GM19193 (cell line): ENCODE data around the gene NAA20.

Experiments used
- POLR2A ChIP-seq: IDR thresholded peaks from 4 replicates; pipeline ENCODE4 v1.6.1; 2011; ENCODE audit not compliant: insufficient read depth, insufficient read length; ENCODE audit errors: extremely low read depth

NAA20 gene

DNA sequence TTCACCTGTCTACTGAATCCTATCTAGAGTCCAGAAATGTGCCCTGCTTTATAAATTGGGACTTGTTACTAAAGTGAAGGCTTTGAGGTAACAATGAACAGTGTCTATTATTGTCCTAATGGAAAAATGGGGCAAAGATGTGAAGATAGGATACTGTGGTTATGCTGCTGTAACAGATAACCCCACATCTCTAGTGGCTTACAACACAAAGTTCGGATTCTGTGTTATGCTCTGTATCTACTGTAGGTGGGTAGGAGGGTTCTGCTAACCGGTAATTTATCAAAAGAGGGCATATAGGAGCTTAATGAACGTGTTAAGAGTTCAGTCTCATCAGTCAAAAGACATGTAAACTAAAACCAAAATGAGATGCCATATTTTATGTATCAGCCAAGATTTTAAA lies 6.2 kb downstream of the NAA20 start:
- no peak for TF ChIP-seq POLR2A

DNA sequence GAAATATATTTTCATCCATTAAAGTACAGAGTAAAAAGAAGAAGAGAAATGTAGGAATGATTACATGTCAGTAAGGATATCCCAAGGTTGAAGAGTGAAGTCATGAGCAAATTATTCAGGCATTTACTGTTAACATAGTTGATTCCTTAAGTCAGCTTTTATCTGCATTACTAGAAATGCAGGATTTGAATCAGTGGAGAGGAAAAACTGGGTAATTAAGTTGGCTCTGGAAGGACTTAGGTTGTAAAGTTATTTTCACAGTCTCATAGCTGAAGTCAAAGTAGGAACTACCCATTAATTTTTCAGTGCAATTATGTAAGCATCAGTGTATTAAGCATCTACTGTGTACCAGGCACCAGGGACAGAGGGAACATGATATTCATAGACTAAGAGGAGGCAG lies 7.8 kb downstream of the NAA20 start:
- no peak for TF ChIP-seq POLR2A

DNA sequence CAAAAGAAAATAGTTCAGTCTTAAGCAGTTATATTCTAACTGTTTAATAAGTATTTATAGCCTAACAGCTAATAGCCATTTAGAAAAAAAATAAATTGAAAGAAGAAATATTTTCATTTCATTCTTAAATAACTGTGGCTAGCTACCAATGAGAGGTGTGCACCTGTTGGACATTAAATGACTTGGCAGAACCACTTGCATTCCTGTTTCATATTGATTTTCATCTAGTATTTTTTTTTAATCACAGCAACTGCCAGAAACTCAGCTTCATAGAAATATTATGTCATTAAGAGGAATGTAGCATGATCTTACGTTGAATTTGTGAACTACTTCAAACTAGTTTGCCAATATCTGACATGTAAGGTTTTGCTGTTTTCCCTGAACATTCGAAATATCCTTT lies 10.1 kb downstream of the NAA20 start:
- TF ChIP-seq POLR2A = no peak

DNA sequence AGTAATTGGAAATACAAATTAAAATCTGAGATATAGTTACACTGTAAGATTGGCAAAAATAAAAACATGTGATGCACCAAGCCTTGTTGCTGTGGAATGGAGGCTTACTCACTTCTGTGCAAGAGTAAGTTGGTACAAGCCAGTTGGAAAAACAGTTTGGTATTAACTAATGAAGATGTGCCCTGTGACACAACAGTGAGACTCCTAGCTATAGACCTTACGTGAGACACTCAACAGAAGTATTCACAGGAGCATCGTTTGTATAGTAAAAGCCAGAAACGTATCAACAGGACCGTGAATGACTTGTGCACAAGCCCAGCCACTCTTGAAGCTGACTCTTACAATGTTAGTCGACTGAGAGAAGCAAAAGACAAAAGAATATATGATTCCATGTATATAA lies 14.6 kb downstream of the NAA20 start:
- no peak for TF ChIP-seq POLR2A

DNA sequence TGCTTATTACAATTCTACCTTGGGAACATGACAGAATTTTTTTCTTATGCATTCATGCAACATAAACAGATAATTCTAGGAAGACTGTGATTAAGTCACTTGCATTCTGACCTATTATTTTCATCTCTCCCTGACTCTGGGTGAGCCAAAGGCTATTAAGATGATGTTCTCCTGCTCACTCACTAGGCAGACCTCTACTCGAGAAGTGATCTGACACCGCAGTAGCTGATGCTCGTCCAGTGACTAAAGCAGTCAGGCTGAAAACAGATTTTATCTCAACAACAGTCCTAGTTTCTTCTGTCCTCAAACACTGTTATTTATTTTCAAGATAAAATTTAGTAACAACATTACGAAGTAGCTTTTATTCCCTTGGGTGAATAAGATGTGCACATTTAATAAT lies 17.3 kb downstream of the NAA20 start:
- TF ChIP-seq POLR2A = no peak

DNA sequence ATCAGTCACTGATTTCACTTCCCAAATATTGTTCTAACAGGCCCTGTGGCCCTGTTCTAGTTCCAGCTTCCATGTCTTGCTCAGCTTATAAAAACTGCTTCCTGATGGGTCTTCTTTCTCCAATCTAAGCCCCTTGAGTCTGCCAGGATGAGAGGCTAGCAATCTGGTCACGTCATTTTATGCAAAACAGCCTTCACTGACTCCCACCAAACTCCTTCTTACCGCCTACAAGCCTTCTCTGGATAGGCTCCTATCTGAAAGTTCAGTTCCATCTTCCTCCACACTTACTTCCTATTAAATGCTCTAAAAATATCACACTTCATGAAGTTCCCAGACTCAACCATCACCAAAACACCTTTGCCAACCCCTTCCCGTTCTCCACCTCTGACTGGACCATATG lies 19.6 kb downstream of the NAA20 start:
- TF ChIP-seq POLR2A = no peak

DNA sequence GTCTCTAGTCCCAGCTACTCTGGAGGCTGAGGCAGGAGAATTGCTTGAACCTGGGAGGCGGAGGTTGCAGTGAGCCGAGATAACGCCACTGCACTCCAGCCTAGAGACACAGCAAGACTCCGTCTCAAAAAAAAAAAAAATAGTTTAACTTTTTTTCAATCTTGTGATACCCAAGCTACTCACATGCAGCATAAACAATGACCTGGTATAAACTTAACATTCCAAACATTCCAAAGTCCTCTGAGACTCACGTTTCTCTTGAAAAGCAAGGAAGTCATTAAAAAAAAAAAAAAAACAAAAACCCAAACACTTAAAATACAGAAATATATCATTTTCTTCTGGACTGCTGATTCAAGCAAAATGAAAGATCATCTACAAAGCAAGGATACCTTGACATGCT lies 20.8 kb downstream of the NAA20 start:
- TF ChIP-seq POLR2A = no peak

DNA sequence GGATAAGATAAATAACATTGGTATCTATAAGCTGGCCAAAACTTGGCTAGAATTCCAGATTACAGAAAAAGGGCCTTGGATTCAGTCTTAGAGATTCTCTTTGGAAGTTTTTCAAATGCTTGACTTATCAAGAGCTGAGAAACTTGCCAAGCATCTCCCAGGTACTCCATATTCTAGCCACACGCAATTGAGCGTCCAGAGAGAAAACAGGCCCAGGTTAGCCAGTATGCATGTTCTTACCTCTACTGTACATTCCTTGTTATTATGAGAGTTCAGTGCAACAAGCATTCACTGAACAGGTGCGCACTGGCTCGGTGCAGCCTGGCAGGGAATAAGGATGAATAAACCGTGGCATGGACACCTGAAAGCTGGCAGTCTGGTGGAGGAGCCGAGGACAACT lies 21.4 kb downstream of the NAA20 start:
- TF ChIP-seq POLR2A = no peak

DNA sequence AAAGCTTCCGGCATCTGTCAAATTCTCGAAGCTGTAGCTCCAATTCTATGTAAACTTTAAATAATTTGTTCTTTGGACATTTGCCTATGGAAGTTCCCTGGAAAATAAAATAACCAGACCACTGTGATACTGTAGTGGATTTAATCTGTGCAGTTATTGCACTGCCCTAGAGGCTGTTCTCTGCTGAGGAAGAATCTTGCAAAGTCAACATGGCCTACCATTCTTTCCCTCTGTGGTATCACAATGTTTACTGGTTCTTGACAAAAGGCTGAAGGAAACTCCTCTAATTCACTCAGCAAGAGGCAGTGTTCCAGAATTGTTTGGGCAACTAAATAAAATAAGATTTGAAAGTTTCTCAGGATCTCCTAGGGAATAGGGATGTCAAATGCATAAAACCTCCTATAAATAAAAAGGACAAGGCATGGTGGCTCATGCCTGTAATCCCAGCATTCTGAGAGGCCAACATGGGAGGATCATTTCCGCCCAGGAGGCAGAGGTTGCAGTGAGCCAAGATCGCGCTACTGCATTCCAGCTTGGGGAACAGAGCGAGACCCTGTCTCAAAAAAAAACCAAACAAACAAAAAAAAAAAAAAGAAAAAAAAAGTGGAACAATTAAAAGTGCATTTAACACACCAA lies 22.7 kb downstream of the NAA20 start:
- TF ChIP-seq POLR2A = no peak

DNA sequence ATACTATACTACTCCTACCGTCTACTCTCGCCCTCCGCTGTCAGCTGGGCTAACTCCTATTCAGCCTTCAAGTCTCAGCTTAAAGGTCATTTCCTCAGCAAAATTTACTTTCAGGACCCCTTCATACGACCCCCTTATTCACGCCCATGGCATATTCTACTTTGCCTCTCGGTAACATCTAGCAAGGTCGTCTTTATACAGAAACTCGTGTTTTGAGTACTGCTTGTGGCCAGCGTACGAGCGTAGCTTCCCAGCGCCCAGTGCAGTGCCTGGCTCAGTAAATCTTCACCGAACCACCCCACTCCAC lies 34.6 kb downstream of the NAA20 start:
- no peak for TF ChIP-seq POLR2A

DNA sequence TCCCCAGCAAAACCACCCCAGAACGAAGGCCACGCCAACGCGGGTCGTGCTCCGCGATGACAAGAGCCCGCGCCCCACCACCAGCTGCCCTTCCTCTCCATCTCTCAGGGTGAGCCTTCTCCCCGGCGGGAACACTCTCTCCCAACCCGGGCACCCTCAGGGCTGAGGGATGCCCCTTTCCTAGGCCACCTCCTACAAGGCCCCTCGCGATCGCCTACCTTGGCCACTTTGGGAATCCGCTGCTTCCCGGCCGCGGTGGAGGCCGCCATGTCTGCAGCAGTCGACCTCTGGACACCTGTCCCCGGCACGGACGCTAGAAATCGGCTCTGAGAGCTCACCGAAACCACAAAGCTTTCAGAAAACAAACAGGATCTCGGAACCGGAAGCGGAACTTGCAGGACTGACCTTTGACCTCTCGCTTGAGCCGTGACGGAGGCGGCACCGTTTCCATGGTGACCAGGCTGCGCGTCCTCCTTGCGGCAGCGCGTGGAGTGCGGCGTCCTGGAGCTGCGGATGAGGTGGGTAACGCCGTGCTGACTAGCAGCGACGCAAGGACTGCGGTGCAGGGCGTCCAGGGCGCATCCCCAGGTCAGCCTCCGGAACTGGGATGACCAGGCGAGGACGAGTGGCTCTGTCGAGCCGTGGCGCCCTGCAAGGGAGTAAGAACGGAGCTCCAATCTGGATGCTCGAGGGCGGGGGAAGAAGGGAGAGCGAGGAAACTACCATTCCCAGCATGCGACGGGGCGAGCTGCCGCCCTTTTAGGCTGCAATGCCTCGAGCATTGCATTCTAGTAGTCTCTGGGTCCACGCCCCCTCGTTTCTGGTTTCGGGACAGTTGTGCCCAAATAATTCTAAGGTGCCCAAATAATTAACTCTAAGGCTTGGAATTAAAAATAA lies 35.2 kb downstream of the NAA20 start, which contains the start of the genes CFAP61 and CRNKL1:
Gene CFAP61, plus strand, starts transcription at position 459 of the 897 bp plus-strand sequence. CDS start 4,122 bp downstream, outside the sequence.
Gene CRNKL1, minus strand, starts transcription at position 393 of the 897 bp plus-strand sequence. Its CDS starts 124 bp downstream, at position 269.
- TF ChIP-seq POLR2A = peak; percentile 86

DNA sequence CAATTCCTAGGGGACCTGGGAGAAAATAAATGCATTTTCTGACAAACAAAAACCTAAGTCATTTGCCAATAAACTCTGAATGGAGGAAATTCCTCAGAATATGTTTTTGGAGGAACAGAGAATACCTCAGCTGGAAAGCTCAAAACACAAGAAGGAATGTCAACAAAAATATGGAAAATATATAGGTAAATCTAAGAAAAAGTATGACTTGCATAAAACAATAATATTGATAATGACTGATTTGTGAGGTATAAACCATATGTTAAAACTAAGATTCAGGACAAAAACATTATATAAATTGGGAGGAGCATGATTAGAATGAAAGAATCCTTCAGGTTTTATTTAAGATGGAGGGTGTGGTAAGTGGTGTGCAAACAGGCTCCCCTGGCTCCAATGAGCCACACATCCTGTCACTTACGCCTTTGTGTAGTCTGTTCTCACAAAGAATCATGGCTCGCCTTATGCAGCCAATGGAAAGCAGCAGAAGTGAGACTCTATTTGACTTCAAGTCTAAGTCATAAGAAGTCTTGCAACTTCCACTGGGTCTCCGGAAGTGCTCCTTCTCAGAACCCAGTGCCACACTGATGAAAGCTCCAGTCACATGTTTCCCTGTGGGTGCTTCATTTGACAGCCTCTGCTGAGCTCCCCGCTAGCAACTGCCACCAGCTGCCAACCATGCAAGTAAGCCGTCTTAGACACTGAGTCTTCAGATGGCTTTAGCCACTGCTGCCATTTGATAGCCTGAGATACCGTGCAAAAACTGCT lies 43.3 kb downstream of the NAA20 start:
- TF ChIP-seq POLR2A = no peak

DNA sequence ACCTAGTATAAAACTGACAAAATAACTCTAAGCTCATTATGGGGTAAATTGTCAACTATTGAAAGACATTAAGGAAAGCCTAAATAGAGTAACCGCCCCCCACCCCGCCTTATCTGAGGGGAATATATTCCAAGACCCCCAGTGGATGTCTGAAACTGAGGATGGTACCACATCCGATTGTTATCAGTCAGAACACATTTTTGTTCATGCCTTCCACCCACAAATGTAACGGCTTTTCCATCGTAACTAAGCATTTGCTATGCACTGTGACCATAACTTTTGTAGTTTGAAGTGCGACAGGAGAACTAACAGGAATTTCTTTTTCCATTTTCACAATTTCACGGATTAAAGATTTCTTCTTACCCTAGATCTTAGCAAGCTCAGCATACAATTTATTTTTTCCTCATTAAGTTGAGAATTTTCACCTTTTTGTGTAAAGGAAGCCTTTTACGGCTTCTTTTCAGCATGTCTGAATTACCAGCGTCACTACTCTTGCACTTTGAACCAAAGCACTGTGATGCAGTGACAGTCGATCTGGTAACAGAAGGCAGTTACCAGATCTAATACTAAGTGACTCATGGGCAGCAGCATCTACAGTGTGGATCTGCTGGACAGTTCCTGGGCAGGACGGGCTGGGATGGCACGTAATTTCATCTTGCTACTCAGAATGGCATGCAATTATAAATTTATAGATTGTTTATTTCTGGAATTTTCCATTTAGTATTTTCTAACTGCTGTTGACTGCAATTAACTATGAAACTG lies 47.0 kb downstream of the NAA20 start:
- no peak for TF ChIP-seq POLR2A

DNA sequence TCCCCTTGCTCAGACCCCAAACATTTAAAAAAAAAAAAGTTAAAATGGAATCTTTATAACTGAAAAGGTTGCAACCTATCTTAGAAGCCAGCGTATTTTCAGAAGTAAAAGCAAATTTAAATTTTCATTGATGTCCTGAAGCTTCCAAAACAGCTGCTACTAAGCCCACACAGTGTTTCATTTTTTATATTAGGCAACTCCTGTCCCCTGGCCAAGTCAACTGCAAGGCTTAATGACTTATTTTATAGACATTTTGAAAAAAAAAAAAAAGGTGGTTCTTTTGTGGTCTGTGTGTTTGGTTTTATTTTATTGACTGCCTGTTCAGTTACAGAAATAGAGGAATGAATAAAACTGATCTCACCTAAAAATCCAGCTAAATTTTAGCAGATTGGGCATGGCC lies 48.2 kb downstream of the NAA20 start:
- TF ChIP-seq POLR2A = no peak

DNA sequence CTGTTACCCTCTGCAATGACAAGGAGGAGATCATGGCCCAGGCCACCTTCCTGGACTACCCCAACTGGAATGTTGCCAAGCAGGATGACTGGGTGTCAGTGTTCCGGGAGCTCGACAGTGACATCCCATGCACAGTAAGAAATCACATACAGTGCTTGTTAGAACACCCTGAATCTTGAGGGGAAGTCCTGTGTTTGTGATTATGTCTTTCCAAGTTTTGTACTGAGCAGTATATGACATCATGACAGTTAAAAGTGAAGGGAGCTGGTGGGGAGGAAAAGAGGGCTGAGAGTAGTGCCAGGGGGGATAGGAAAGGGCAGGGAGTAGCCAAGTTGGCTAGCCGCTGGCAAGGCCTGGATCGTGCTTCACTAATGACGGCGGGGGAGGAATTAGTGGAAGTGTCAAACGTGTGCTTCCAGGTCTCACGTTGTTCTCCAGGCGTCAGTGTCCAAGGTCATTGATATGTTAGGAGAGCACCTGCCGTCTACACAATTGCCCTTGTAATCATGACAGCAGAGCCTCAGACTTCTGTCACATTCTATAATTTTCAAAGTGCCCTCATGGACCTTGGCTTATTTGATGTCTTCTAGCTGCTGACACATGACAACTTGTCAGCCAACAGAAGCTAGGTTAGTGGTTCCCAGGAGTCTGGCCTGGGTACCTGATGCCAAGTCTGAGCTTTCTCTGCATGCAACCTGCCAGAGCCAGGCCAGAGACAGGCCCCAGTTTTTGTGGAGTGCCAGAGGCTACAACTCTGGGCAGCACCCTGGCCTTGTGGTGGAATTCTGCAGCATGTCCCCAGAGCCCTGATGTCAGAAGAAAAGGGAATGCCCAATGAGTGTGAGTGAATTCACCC lies 53.9 kb downstream of the NAA20 start:
- TF ChIP-seq POLR2A = no peak
